ENCODE results near the gene MINDY1. TPM values are rescaled to one million over a fixed set of nuclear protein-coding genes. Genes with fewer than 3 reads are reported as not detected.

The MINDY1 gene
- polyA plus RNA-seq, 2 donors: 17.2 to 21.3 TPM

GRCh38 chr1:151024540-151025146, 17.9 kb upstream of the MINDY1 start:
- Histone ChIP-seq H3K27me3 (ENCODE audit: control insufficient read depth in 1 of 2, insufficient read depth in 2 of 2, low read length in 2 of 2) (no peaks in the 10 kb centered on the region), H3K27ac (ENCODE audit: low read depth in 2 of 2, low read length in 1 of 2) (peak overlapping the region in 1 of 2 donors; percentile 2), H3K4me3 (ENCODE audit: low read depth in 1 of 2, low read length in 2 of 2) (no peak overlapping the region), H3K36me3 (ENCODE audit: control insufficient read depth in 2 of 2, insufficient read depth in 2 of 2, low read length in 1 of 2) (peaks cover 0 to 9% of the 10 kb centered on the region in 2 donors), H3K4me1 (ENCODE audit: control insufficient read depth in 2 of 2, insufficient read depth in 2 of 2, low read length in 1 of 2) (no peaks in the 10 kb centered on the region), H3K9me3 (ENCODE audit: control insufficient read depth in 2 of 2, insufficient read depth in 1 of 2, low read depth in 1 of 2, low read length in 1 of 2) (no peaks in the 10 kb centered on the region)
- 25 to 28% methylated on average over 6 of the region's 6 CpGs for WGBS, 2 donors

DNA sequence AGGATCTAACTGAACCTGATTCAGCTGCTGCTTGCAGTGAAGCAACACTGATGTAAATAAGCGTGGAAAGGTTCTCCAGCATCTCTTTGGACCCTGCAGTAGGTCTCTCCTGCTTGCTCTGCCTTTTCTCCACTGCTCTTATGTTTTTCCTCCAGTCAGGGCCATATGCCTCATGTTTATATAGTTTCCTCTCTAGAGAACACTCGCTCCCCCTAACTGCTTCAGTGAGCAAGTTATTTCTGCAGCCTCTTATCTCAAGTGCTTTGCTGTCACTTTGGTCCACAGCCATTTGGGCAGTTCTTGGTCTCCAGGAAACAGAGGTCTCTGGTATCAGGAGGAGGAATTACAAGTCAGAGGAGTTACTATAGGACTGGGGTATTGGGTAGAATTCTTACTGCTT, 6.8 kb upstream of the MINDY1 start:
- Histone ChIP-seq H3K27ac (ENCODE audit: low read depth in 2 of 2, low read length in 1 of 2) (no peak overlapping the region), H3K4me3 (ENCODE audit: low read depth in 1 of 2, low read length in 2 of 2) (no peak overlapping the region), H3K9me3 (ENCODE audit: control insufficient read depth in 2 of 2, insufficient read depth in 1 of 2, low read depth in 1 of 2, low read length in 1 of 2) (no peaks in the 10 kb centered on the region), H3K36me3 (ENCODE audit: control insufficient read depth in 2 of 2, insufficient read depth in 2 of 2, low read length in 1 of 2) (peaks cover 0 to 4% of the 10 kb centered on the region in 2 donors), H3K27me3 (ENCODE audit: control insufficient read depth in 1 of 2, insufficient read depth in 2 of 2, low read length in 2 of 2) (no peaks in the 10 kb centered on the region), H3K4me1 (ENCODE audit: control insufficient read depth in 2 of 2, insufficient read depth in 2 of 2, low read length in 1 of 2) (no peaks in the 10 kb centered on the region)
- 48 to 80% methylated on average over 2 of the region's 2 CpGs for WGBS, 2 donors

DNA sequence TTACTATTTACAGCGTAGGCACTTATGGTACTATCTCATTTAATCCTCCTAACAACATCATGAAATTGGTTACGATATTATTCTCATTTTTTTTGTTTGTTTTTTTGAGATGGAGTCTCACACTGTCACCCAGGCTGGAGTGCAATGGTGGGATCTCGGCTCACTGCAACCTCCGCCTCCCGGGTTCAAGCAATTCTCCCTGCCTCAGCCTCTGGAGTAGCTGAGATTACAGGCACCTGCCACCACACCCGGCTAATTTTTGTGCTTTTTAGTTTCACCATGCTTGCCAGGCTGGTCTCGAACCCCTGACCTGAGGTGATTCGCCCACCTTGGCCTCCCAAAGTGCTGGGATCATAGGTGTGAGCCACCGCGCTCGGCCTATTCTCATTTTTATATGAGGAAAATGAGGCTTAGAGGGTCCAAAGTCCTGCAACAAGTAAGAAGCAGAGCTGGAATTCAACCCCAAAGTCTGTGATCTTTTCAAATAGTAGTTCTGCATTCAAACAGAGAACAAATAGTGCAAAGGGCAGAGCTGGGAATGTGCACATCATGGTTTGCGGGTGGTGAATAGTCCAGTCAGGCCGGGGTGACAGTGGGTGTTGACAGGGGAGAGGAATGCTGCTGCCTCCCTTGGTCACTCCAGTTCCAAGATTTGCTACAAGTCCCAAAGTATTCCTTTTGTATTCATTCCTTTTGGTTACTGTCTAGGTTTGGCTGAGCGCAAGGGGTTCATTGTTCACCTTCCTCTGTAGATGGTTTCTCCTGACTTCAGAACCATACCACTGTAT, 6.2 kb upstream of the MINDY1 start:
- Histone ChIP-seq H3K27me3 (ENCODE audit: control insufficient read depth in 1 of 2, insufficient read depth in 2 of 2, low read length in 2 of 2) (no peaks in the 10 kb centered on the region), H3K4me3 (ENCODE audit: low read depth in 1 of 2, low read length in 2 of 2) (no peak overlapping the region), H3K27ac (ENCODE audit: low read depth in 2 of 2, low read length in 1 of 2) (no peak overlapping the region), H3K36me3 (ENCODE audit: control insufficient read depth in 2 of 2, insufficient read depth in 2 of 2, low read length in 1 of 2) (peaks cover 0 to 4% of the 10 kb centered on the region in 2 donors), H3K9me3 (ENCODE audit: control insufficient read depth in 2 of 2, insufficient read depth in 1 of 2, low read depth in 1 of 2, low read length in 1 of 2) (no peaks in the 10 kb centered on the region), H3K4me1 (ENCODE audit: control insufficient read depth in 2 of 2, insufficient read depth in 2 of 2, low read length in 1 of 2) (no peaks in the 10 kb centered on the region)
- WGBS, 2 donors: 82 to 93% methylated on average over 14 of the region's 14 CpGs

GRCh38 chr1:151011154-151011850, 4.6 kb upstream of the MINDY1 start:
- Histone ChIP-seq H3K27ac (ENCODE audit: low read depth in 2 of 2, low read length in 1 of 2) (no peak overlapping the region), H3K4me3 (ENCODE audit: low read depth in 1 of 2, low read length in 2 of 2) (no peak overlapping the region), H3K27me3 (ENCODE audit: control insufficient read depth in 1 of 2, insufficient read depth in 2 of 2, low read length in 2 of 2) (no peaks in the 10 kb centered on the region), H3K9me3 (ENCODE audit: control insufficient read depth in 2 of 2, insufficient read depth in 1 of 2, low read depth in 1 of 2, low read length in 1 of 2) (no peaks in the 10 kb centered on the region), H3K36me3 (ENCODE audit: control insufficient read depth in 2 of 2, insufficient read depth in 2 of 2, low read length in 1 of 2) (peaks cover 0 to 4% of the 10 kb centered on the region in 2 donors), H3K4me1 (ENCODE audit: control insufficient read depth in 2 of 2, insufficient read depth in 2 of 2, low read length in 1 of 2) (peaks cover 0 to 3% of the 10 kb centered on the region in 2 donors)
- 60 to 63% methylated on average over 4 of the region's 4 CpGs for WGBS, 2 donors

GRCh38 chr1:151010346-151010726, 3.6 kb upstream of the MINDY1 start:
- H3K4me1 ChIP-seq (ENCODE audit: control insufficient read depth in 2 of 2, insufficient read depth in 2 of 2, low read length in 1 of 2): peaks cover 0 to 3% of the 10 kb centered on the region in 2 donors
- no peak overlapping the region for H3K27ac ChIP-seq (ENCODE audit: low read depth in 2 of 2, low read length in 1 of 2)
- H3K4me3 ChIP-seq (ENCODE audit: low read depth in 1 of 2, low read length in 2 of 2): no peak overlapping the region
- WGBS, 2 donors: 89% methylated on average over 3 of the region's 3 CpGs
- H3K27me3 ChIP-seq (ENCODE audit: control insufficient read depth in 1 of 2, insufficient read depth in 2 of 2, low read length in 2 of 2): no peaks in the 10 kb centered on the region
- H3K36me3 ChIP-seq (ENCODE audit: control insufficient read depth in 2 of 2, insufficient read depth in 2 of 2, low read length in 1 of 2): peaks cover 0 to 4% of the 10 kb centered on the region in 2 donors
- no peaks in the 10 kb centered on the region for H3K9me3 ChIP-seq (ENCODE audit: control insufficient read depth in 2 of 2, insufficient read depth in 1 of 2, low read depth in 1 of 2, low read length in 1 of 2)

- H3K4me3 ChIP-seq (ENCODE audit: low read depth in 1 of 2, low read length in 2 of 2): no peak overlapping the region
- no peaks in the 10 kb centered on the region for H3K27me3 ChIP-seq (ENCODE audit: control insufficient read depth in 1 of 2, insufficient read depth in 2 of 2, low read length in 2 of 2)
- peaks cover 0 to 3% of the 10 kb centered on the region in 2 donors for H3K4me1 ChIP-seq (ENCODE audit: control insufficient read depth in 2 of 2, insufficient read depth in 2 of 2, low read length in 1 of 2)
- 95 to 99% methylated on average over 8 of the region's 8 CpGs for WGBS, 2 donors
- H3K27ac ChIP-seq (ENCODE audit: low read depth in 2 of 2, low read length in 1 of 2): no peak overlapping the region
- peaks cover 0 to 4% of the 10 kb centered on the region in 2 donors for H3K36me3 ChIP-seq (ENCODE audit: control insufficient read depth in 2 of 2, insufficient read depth in 2 of 2, low read length in 1 of 2)
- H3K9me3 ChIP-seq (ENCODE audit: control insufficient read depth in 2 of 2, insufficient read depth in 1 of 2, low read depth in 1 of 2, low read length in 1 of 2): no peaks in the 10 kb centered on the region
Measured at GRCh38 chr1:151009674-151010345, 3.1 kb upstream of the MINDY1 start.

GRCh38 chr1:151009206-151009587, 2.5 kb upstream of the MINDY1 start:
- peaks cover 0 to 4% of the 10 kb centered on the region in 2 donors for H3K36me3 ChIP-seq (ENCODE audit: control insufficient read depth in 2 of 2, insufficient read depth in 2 of 2, low read length in 1 of 2)
- peaks cover 0 to 5% of the 10 kb centered on the region in 2 donors for H3K4me1 ChIP-seq (ENCODE audit: control insufficient read depth in 2 of 2, insufficient read depth in 2 of 2, low read length in 1 of 2)
- H3K9me3 ChIP-seq (ENCODE audit: control insufficient read depth in 2 of 2, insufficient read depth in 1 of 2, low read depth in 1 of 2, low read length in 1 of 2): no peaks in the 10 kb centered on the region
- no peaks in the 10 kb centered on the region for H3K27me3 ChIP-seq (ENCODE audit: control insufficient read depth in 1 of 2, insufficient read depth in 2 of 2, low read length in 2 of 2)
- H3K4me3 ChIP-seq (ENCODE audit: low read depth in 1 of 2, low read length in 2 of 2): peak overlapping the region; percentile 84 to 88
- H3K27ac ChIP-seq (ENCODE audit: low read depth in 2 of 2, low read length in 1 of 2): peak overlapping the region; percentile 86 to 89
- WGBS, 2 donors: 41 to 42% methylated on average over 3 of the region's 3 CpGs

DNA sequence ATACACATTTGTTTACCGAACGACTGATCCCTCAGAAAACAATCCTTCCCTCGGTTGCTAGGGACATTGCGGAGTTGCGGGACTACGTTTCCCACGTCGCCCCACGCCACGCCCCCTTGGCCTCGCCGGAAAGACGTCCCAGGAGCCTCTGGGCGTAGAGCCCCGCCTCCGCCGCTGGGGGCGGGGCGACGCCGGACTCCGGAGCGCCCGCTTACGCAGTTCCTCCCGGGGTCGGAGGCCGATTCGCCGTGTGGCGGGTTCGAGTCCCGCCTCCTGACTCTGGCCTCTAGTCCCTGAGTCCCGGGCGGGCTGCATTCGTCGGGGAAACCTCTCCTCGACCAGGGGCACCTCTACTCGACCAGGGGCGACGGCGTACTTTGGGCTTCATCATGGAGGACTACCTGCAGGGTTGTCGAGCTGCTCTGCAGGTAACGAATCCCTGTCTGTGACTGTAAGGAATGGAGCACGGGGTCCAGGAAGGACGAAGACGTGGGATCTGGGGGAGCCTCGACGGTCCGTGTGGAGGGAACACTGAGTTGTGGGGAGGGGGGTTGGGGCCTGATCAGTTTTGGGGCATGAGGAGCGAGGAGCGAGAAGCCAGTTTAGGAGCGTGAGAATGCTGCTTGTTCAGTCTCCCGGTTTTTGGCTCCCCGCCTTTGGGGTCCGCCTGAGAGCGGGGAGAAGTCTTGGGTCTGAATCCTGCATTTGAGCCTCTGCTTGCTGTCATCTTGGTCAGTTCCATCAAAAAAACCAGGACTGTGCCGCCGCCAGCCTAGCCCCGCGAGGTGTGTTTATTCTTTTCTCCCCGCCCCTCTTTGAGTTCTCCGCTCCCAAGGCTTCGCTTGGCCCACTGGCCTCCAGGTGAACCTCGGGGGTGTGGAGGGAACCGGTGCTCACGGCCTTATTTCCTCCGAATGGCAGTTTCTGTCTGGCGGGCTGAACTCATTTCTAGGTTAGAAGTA, 1.8 kb upstream of the MINDY1 start, which contains the start of gene PRUNE1:
Gene PRUNE1 (plus strand): TSS at position 206 of the 962 bp plus-strand sequence. CDS start 184 bp downstream, at position 390.
- WGBS, 2 donors: 0 to 1% methylated on average over 68 to 69 of the region's 69 CpGs
- H3K27me3 ChIP-seq (ENCODE audit: control insufficient read depth in 1 of 2, insufficient read depth in 2 of 2, low read length in 2 of 2): no peaks in the 10 kb centered on the region
- H3K4me3 ChIP-seq (ENCODE audit: low read depth in 1 of 2, low read length in 2 of 2): peak within 1 kb of the TSS; percentile 84 to 88
- peaks cover 0 to 2% of the 10 kb centered on the region in 2 donors for H3K36me3 ChIP-seq (ENCODE audit: control insufficient read depth in 2 of 2, insufficient read depth in 2 of 2, low read length in 1 of 2)
- H3K27ac ChIP-seq (ENCODE audit: low read depth in 2 of 2, low read length in 1 of 2): peak within 1 kb of the TSS; percentile 95
- peaks cover 0 to 5% of the 10 kb centered on the region in 2 donors for H3K4me1 ChIP-seq (ENCODE audit: control insufficient read depth in 2 of 2, insufficient read depth in 2 of 2, low read length in 1 of 2)
- no peaks in the 10 kb centered on the region for H3K9me3 ChIP-seq (ENCODE audit: control insufficient read depth in 2 of 2, insufficient read depth in 1 of 2, low read depth in 1 of 2, low read length in 1 of 2)
